ENCODE results near the gene UGT1A1. TPM values are rescaled to one million over a fixed set of nuclear protein-coding genes. Genes with fewer than 3 reads are reported as not detected.
A peak's percentile ranks its signal among the peaks of the same experiment; 100 is the strongest.

The UGT1A1 gene
- total RNA-seq, 2 experiments from 2014 or later: not detected

DNA sequence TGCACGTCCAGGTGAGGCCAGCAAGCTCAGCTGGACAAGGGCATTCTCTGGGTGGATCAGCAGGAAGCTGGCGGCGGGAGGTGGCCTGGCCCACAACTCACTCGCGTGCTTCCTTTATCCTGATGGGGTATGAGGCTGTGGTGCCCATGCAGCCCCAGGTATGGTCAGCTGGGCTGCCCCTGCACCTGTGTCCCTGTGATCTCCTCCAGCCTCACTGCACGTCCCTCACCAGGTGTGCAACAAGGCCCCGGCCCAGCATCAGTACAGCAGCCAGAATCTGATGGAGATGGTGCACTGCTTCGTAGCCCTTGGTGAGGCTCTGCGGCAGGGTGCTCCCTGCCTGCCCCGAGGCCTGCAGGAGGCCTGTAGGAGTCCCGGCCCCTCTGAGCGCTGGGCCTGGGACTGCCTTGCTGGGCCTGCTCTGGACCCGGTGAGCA lies 35.7 kb downstream of the UGT1A1 start:
- no peak overlapping the region for H3K27ac Mint-ChIP-seq
- no peak for ATAC-seq
- H3K36me3 Mint-ChIP-seq: no peaks in the 10 kb centered on the region
- DNase-seq: peak; percentile 31
- peaks cover 2% of the 10 kb centered on the region for H3K4me1 Mint-ChIP-seq
- no peaks in the 10 kb centered on the region for H3K27me3 Mint-ChIP-seq
- H3K9me3 Mint-ChIP-seq (ENCODE audit: low read depth): no peaks in the 10 kb centered on the region
- CTCF ChIA-PET: no interaction called here
- H3K4me3 Mint-ChIP-seq: no peak overlapping the region

GRCh38 chr2:233796254-233796653 lies 36.2 kb downstream of the UGT1A1 start:
- CTCF ChIA-PET: no interaction called here
- H3K36me3 Mint-ChIP-seq: no peaks in the 10 kb centered on the region

GRCh38 chr2:233798335-233799086 lies 38.4 kb downstream of the UGT1A1 start:
- no peak overlapping the region for H3K27ac Mint-ChIP-seq
- DNase-seq: peak; percentile 27
- H3K4me3 Mint-ChIP-seq: no peak overlapping the region
- CTCF ChIA-PET: no interaction called here
- peaks cover 12% of the 10 kb centered on the region for H3K4me1 Mint-ChIP-seq
- no peak for ATAC-seq
- H3K27me3 Mint-ChIP-seq: no peaks in the 10 kb centered on the region
- H3K9me3 Mint-ChIP-seq (ENCODE audit: low read depth): no peaks in the 10 kb centered on the region
- no peaks in the 10 kb centered on the region for H3K36me3 Mint-ChIP-seq

More at GRCh38 chr2:233796254-233796653, 36.2 kb downstream of the UGT1A1 start:
- Mint-ChIP-seq H3K27ac (no peak overlapping the region), H3K4me3 (no peak overlapping the region), H3K4me1 (peaks cover 6% of the 10 kb centered on the region), H3K9me3 (ENCODE audit: low read depth) (no peaks in the 10 kb centered on the region), H3K27me3 (no peaks in the 10 kb centered on the region)
- ATAC-seq: no peak
- DNase-seq: no peak

GRCh38 chr2:233799087-233799665 lies 39.1 kb downstream of the UGT1A1 start:
- no peaks in the 10 kb centered on the region for H3K27me3 Mint-ChIP-seq

DNA sequence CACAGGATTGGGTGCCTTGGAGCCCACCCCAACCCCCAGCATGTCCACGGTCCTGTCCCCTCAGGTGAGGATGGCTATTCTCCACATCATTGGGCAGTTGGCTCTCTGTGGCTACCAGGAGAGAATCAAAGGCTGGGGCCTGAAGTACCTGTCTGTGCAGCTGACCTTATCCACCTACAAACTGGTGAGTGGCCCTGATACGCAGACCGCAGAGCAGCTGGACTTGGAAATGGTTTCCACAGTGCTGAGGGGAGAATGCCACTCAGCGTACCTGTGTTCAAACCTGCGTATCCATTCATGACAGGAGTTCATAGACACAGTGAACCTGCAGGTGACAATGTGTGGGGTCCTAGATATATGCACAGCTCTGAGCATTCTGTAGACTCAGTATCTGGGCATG lies 39.6 kb downstream of the UGT1A1 start:
- ATAC-seq (no peak), DNase-seq (no peak)
- H3K4me3 Mint-ChIP-seq: no peak overlapping the region
- H3K27ac Mint-ChIP-seq: no peak overlapping the region
- no peaks in the 10 kb centered on the region for H3K9me3 Mint-ChIP-seq (ENCODE audit: low read depth)
- CTCF ChIA-PET: no interaction called here
- H3K4me1 Mint-ChIP-seq: peaks cover 12% of the 10 kb centered on the region
- no peaks in the 10 kb centered on the region for H3K36me3 Mint-ChIP-seq
- H3K27me3 Mint-ChIP-seq: peaks cover 2% of the 10 kb centered on the region

More at GRCh38 chr2:233799087-233799665, 39.1 kb downstream of the UGT1A1 start:
- CTCF ChIA-PET: no interaction called here
- H3K4me1 Mint-ChIP-seq: peaks cover 12% of the 10 kb centered on the region
- no peak for DNase-seq
- ATAC-seq: no peak
- H3K9me3 Mint-ChIP-seq (ENCODE audit: low read depth): no peaks in the 10 kb centered on the region
- H3K4me3 Mint-ChIP-seq: no peak overlapping the region
- H3K36me3 Mint-ChIP-seq: no peaks in the 10 kb centered on the region
- no peak overlapping the region for H3K27ac Mint-ChIP-seq

DNA sequence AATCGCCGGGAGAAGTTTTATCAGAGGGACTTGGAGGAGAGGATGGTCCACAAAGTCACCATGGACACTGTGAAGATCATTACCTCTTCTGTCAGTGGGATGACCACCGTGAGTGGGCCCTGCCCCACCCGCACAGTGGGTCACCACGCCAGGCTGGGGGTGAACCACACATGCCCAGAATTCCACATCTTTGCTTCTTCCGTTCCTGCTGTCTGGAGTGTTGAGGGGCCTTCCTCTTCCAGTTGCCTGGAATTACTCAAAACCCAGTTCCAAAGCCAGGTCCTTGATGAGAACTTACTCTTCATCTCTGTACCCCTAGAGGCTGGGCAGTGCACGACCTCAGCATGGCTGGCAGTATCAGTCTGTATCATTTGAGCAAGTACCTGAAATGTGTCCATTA lies 40.1 kb downstream of the UGT1A1 start:
- Mint-ChIP-seq H3K36me3 (no peaks in the 10 kb centered on the region), H3K27me3 (peaks cover 7% of the 10 kb centered on the region), H3K4me3 (no peak overlapping the region), H3K4me1 (peaks cover 12% of the 10 kb centered on the region), H3K9me3 (ENCODE audit: low read depth) (no peaks in the 10 kb centered on the region), H3K27ac (no peak overlapping the region)
- ATAC-seq (no peak), DNase-seq (peak; percentile 31)
- CTCF ChIA-PET: no interaction called here

DNA sequence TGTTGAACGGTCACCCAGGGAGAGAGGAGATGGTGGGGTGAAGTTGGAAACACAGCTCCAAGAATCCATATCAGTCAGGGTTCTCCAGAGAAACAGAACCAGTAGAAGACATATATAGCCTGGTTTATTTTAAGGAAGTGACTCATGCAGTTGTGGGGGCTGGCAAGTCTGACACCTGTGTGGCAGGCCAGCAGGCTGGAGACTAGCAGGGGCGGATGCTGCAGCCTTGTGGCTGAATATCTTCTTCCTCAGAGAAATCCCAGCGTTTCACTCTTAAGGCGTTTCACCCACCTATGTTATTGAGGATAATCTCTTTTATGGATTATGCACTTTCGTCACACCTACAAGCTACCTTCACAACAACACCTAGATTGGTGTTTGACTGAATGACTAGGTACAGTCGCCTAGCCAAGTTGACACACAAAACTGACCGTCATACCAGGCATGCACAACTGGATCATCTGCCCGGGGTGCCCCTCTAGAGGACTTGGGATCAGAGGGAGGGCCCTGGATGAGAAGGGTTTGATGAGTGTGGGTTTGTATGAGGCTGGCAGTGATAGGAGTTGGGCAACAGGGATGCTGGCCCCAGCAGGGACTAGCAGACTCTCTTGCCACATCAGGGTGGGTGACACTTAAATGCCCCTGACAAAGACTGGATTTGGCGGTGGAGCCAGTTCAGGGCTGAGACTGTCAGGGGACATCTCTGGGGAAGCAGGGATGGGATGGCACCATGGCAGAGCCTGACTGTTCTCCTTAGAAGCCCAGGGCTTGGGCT lies 41.5 kb downstream of the UGT1A1 start:
- ATAC-seq (peak; percentile 76), DNase-seq (peak; percentile 59)
- H3K27ac Mint-ChIP-seq: no peak overlapping the region
- H3K9me3 Mint-ChIP-seq (ENCODE audit: low read depth): no peaks in the 10 kb centered on the region
- H3K27me3 Mint-ChIP-seq: peaks cover 17% of the 10 kb centered on the region
- CTCF ChIA-PET: no interaction called here
- no peak overlapping the region for H3K4me3 Mint-ChIP-seq
- H3K36me3 Mint-ChIP-seq: no peaks in the 10 kb centered on the region
- peaks cover 12% of the 10 kb centered on the region for H3K4me1 Mint-ChIP-seq

- Mint-ChIP-seq H3K36me3 (no peaks in the 10 kb centered on the region), H3K4me3 (no peak overlapping the region), H3K27ac (no peak overlapping the region), H3K9me3 (ENCODE audit: low read depth) (no peaks in the 10 kb centered on the region), H3K4me1 (peaks cover 12% of the 10 kb centered on the region), H3K27me3 (peaks cover 17% of the 10 kb centered on the region)
- CTCF ChIA-PET: no interaction called here
- DNase-seq (no peak), ATAC-seq (no peak)
These were observed 42.2 kb downstream of the UGT1A1 start for GRCh38 chr2:233802132-233802815.

- H3K27me3 Mint-ChIP-seq: peaks cover 21% of the 10 kb centered on the region
- no peak overlapping the region for H3K4me3 Mint-ChIP-seq
- H3K36me3 Mint-ChIP-seq: no peaks in the 10 kb centered on the region
- CTCF ChIA-PET: no interaction called here
- ATAC-seq (no peak), DNase-seq (peak; percentile 22)
- H3K27ac Mint-ChIP-seq: no peak overlapping the region
- H3K4me1 Mint-ChIP-seq: peaks cover 12% of the 10 kb centered on the region
- no peaks in the 10 kb centered on the region for H3K9me3 Mint-ChIP-seq (ENCODE audit: low read depth)
These were observed 43.3 kb downstream of the UGT1A1 start for GRCh38 chr2:233803292-233803911.

- peaks cover 12% of the 10 kb centered on the region for H3K4me1 Mint-ChIP-seq
- H3K4me3 Mint-ChIP-seq: no peak overlapping the region
- H3K27me3 Mint-ChIP-seq: peaks cover 23% of the 10 kb centered on the region
- CTCF ChIA-PET: no interaction called here
- no peaks in the 10 kb centered on the region for H3K36me3 Mint-ChIP-seq
- peak; percentile 25 for DNase-seq
- no peaks in the 10 kb centered on the region for H3K9me3 Mint-ChIP-seq (ENCODE audit: low read depth)
- ATAC-seq: no peak
- H3K27ac Mint-ChIP-seq: no peak overlapping the region
These were observed 43.9 kb downstream of the UGT1A1 start for GRCh38 chr2:233803994-233804393.

GRCh38 chr2:233807215-233807865 lies 47.3 kb downstream of the UGT1A1 start:
- Mint-ChIP-seq H3K4me3 (no peak overlapping the region), H3K9me3 (ENCODE audit: low read depth) (no peaks in the 10 kb centered on the region), H3K27me3 (peaks cover 32% of the 10 kb centered on the region), H3K27ac (no peak overlapping the region), H3K4me1 (no peaks in the 10 kb centered on the region), H3K36me3 (no peaks in the 10 kb centered on the region)
- DNase-seq: peak; percentile 31
- ATAC-seq: no peak
- CTCF ChIA-PET: no interaction called here

DNA sequence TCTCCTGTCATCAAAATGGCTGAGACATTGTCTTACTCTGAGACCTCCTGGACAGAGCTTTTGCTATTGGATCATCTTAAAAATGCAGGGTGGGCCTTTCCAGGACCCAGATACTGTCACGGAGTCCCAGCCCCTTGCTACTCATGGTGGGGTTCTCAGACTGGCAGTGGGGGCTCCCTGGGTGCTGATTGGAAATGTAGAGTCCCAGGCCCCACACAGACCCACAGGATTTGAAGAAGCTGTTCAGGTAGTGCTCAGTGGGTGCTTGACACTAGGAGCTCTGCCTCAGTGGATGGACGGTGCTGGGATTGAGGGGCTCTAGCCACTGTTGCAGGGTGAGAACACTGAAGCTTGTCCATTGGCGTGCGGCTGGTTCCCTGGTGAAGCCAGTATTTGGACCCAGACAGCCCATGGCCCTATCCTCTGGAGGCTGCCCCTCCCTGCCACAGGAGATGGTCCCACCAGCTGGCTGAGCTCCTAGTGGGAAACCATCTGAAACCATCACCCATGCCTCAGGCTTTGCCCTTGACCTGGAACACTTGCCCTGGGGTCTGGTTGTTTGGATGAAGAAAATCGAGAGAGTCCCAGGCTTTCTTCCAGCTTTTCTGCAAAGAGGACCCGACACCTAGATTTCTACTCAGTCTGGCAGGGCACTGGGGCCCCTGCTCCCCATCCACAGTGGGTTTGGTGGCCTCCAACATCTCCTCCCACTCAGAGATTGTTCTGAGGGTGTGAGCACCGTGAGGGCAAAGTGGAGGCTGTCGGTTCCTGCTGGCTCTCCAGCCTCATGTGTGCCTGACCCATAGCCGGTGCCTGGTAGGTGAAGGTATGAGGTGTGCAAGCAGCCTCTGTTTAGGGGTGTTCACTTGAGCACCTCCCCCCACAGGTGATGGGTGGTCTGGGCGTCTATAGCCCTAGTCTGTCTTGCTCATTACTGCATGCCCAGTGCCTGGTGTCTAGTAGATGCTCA lies 48.2 kb downstream of the UGT1A1 start:
- Mint-ChIP-seq H3K27ac (no peak overlapping the region), H3K4me3 (no peak overlapping the region), H3K9me3 (ENCODE audit: low read depth) (no peaks in the 10 kb centered on the region), H3K27me3 (peaks cover 32% of the 10 kb centered on the region), H3K4me1 (no peaks in the 10 kb centered on the region), H3K36me3 (no peaks in the 10 kb centered on the region)
- CTCF ChIA-PET: no interaction called here
- DNase-seq (peak; percentile 26), ATAC-seq (no peak)
